Embryonic facial prominence (tissue), 1 donor: Measurements from ENCODE around the gene DEDD.
A peak's percentile ranks its signal among the peaks of the same experiment; 100 is the strongest.

Experiments
- DNase-seq: peaks from one replicate; pipeline ENCODE4 v3.0.0-alpha.2; 2016; ENCODE audit errors: extremely low spot score

DEDD gene, protein sequence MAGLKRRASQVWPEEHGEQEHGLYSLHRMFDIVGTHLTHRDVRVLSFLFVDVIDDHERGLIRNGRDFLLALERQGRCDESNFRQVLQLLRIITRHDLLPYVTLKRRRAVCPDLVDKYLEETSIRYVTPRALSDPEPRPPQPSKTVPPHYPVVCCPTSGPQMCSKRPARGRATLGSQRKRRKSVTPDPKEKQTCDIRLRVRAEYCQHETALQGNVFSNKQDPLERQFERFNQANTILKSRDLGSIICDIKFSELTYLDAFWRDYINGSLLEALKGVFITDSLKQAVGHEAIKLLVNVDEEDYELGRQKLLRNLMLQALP

DNA sequence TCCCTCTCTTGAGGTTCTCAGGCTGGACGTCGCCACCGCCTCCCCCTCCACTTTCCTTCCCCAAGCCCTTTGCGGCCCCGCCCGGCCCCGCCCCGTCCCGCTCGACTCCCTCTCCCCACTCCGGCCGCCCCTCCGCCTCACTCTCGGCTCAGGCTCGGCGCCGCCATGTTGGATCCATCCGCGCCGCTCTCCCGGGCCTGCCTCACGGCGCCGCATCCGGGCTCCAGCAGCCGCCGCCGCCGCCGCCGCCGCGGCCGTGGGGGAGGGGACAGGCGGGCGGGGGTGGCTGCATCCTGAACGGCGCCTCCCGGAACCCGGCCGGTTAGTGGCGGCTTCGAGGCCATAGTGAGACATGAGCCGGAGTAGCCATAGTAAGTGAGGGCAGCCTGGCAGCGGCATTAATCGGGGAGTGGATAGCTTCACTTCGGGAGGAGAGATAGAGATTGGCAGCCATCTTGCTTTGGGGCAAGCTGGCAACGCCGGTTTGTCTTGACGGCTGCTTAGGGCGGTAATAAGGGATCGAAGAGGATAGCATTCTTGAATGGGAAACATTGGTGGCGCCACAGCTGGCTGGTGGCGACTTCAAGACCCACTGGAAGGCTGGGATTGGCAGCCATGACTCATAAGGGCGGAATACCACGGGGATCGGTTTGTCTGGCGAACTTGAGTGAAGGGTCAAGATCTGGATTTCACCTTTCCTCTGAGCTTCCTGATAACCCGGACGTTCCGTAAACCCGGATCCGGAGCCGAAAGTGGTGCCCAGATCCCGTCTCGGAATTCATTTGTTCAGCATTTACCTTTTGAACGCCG, at the start of gene DEDD:
Gene DEDD, minus strand, starts transcription at position 258 of the 810 bp plus-strand sequence. CDS start 8,205 bp downstream, outside the sequence.
- DNase-seq, result peak; percentile 94

DNA sequence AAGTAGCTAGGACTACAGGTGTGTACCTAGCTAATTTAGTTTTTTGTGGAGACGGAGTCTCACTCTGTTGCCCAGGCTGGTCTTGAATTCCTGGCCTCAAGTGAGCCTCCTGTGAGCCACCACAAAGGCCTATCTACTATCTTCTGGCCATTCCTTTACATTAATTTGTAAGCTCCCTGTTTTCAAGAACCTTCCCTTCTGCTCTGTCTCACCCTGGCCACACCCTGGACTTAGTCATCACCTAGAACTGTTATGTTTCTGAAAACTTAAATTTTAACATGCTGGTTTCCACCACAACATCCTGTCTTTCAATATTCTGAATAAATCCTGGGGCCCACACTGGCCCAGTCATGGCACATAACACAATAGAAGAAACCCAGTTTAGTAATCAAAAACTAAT, 49.7 kb upstream of the DEDD start:
- DNase-seq, result no peak

DNA sequence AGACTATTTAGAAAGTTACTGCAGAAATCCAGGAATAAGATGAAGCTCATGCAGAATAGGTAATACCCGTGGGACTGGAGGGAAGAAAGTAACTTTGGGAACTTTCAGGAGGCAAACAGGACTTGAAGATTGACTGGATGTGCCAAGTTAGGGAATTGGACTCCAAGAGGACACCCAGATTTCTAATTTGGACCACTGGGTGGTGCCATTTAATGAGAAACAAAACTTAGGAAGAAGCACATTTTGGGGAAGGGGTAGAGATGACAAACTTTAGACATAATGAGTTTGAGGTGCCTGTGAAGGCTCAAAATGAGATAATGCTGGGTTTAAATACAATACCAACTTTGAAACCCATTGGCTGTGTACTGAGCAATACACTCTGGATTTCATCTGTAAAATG, 48.2 kb upstream of the DEDD start:
- DNase-seq, result no peak

DNA sequence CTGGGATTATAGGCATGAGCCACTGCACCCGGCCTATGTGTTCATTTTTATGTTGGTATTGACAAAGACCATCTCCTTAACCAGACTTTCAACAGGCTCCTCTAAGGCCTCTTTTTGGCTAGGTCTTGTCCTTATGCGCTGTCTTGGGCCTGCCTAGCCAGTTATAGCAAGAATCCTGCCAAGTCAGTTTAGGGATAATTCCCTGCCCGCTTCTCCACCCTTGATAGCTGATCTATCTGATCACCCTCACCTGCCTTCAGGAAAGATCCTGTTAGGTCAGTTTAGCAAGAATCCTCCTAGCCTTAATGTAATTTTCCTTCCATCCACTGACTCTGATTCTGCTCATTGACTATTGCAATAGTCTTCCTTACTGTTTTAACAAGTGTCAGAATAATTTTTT, 47.2 kb upstream of the DEDD start:
- DNase-seq, result no peak

DNA sequence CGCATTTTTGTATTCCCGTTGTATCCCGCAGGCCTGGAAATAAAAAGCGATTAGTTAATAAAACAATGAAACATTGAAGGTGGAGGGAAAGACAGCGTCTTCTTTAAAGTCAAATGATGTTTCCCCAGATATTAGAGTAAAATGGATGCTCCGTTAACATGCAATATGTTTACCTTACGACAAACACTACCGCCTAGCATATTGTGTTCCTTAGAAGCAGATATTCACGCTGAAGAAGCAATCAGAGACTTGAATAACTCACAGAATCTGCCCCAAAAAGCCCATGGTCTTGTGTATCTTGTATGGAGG, 45.4 kb upstream of the DEDD start:
- DNase-seq, result no peak

DNA sequence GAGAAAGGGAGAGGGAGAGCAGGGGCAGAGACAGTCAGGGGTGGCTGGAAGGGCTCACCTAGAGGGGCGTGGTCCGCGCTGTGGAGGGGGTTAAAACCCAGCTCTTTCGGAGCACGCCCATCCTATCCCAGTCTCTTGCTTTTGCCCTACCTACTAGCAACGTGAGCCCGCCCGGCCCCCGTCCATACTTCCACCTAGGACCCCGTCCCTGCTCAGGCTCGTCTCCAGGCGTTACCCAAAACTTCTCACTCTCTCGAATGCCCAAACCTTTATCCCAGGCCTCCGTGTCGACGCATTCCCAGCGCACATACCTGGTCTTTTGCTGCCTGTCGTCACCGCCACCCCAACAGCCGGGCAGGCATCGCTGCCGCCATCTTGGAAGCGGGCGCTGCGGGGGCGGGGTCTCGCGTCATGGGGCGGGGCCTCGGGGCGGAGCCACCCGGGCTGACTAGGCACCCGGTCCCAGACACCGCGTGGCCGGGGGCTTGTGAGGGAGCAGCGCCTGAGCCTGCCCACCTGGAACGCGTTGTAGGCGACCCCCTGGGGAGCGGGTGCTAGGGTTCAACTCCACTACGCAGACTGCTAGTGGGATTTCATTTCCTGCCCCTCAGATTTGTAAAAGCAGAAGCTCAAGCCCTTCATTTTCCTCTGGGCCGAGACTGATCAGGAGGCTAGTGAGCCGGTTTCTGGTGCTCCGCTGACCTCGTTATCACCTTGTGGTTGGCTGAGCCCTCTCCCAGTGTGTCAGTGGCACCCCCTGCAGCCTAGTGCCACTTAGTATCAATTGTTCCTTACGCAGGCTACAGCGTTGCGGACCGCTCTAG, 44.9 kb upstream of the DEDD start, which contains the start of gene B4GALT3:
Gene B4GALT3, minus strand, starts transcription at position 396 of the 824 bp plus-strand sequence. CDS start 1,447 bp downstream, outside the sequence.
- DNase-seq, result peak; percentile 67

DNA sequence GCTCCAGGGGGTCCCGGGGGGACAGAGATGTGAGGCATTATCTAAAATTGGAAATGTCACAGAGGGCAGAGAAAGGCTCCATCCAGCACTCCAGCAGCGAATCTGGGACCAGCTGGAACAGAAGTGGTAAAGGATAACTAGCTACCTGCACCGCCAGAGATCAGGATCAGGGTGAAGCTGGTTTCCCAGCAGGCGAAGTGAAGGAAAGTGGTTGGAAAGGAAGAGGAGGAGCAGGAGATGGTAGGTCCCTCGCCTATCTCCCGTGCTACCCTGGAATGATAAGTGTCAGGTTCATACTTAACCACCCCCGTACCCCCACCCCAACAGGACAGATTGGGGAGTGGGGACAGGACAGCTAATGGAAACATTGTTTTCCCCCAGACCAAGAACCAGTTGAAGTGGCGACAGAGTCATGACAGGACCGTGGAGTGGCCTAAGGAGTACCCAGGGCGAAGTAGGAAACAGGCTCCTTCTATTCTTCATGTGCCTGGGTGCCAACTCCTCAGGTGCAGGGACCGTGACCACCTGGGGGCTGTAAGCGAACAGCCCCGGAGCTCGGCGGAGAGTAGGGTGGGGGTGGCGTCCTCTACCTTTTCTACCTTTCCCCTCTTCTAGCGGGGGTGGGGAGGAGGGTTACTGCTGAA, 44.1 kb upstream of the DEDD start:
- no peak for DNase-seq

DNA sequence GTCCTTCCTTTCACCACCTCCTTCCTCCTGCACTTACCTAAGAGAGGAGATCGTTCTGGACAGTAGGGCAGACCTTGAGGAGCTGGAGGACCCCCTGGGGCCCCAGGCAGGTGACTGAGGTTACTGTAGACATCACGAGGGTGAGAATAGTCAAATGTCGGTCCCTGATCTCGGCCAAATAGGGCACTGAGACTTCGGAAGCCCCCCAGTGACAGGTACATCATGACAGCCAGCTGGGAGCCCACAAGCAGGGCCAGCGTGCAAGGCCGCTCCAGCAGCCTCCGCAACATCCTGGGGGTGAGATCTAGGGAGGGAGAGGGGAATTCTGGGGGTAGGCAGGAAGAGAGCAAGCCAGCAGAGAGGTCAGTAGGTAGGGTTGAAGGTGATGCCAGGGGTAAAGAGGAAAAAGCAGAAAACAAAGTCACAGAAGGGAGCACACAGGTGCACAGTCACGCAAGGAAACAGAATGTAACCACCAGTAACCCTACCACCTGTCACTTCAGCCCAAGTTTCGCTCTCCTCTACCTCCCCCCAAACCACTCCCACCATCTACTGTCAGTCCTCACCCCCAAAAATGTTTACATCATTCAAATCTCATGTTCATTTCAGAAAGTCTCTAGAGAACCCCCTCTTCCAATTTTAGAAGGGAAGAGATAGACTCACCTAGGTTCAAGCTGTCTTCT, 43.4 kb upstream of the DEDD start:
- DNase-seq, result no peak

DNA sequence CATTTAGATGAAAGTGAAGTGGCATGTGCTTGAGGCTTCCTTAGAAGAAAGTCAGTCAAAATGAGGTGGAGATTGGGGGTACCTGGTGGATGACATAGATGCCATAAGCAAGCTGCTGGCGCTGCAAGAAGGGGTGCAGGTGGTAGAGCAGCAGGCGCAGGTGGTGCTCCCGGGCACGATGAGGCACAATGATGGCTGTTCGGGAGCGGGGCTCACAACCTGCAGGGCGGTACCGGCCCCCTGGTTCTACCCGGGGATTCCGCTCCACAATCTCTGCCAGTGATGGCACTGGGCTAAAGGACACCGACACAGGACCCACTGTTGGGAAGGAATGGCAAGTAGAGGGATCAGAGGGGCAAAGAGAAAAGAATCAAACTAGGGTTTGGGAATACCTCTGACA, 42.4 kb upstream of the DEDD start:
- DNase-seq, result no peak

DNA sequence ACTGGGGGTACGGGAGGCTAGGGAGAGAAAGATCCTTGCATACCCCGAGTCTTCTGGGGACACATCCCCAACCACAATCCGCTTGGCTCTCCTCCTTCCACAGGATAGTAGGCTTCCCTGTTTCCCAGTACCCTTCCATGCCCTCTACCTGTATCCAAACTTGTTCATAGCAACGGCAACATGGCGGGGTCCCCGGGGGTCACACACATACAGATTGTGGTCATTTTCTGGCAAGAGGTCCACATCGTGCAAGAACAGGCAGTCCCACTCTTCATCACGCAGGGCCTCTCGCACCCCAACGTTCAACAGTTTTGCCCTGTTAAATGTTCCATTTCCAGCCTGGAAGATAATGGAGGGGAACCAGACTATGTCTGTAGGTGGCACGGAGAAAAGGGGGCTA, 41.2 kb upstream of the DEDD start:
- DNase-seq, result no peak

DNA sequence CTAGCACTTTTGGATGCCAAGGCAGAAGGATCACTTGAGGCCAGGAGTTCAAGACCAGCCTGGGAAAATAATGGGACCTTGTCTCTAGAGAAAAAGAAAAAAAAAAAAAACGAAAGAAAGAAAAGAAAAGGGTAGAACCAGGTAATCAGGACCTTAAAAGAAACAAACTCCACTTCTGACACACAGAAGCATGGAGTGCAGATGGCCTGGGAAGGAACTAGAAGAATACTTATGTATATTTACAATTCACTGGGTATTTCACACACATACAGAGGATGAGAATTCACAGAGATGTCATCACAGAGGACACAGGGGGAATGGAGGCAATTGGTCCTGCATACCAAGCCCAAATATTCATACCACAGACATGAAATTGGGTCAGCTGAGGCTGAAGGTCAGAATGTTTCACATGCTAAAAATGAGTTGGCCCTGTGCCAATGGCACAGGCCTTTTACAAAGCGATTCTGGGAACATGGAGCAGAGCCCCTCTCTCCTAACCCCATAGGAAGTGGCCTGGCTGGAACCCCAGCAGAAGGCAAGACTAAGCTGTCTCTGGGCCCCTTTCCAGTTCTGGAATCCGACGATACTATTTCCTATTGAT, 40.4 kb upstream of the DEDD start:
- DNase-seq, result no peak

DNA sequence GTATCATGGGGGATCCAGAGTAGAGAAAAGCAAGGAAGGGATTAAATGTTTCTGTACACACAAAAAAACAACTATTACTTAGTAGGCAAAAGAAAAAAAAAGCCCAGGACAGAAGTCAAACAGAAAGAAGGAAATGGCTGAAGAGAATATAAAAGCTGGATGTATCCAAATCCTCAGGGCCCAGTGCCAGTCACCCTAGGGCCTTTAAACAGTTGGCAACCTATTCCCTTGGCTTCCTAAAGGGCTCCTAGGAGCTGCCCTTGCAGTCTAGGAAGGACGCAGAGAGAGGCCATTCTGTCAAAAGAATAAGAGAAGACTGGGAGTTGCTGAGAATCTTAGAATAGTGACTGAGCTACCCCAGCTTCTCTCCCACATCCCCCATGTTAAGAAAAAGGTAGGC, 39.9 kb upstream of the DEDD start:
- DNase-seq, result no peak

DNA sequence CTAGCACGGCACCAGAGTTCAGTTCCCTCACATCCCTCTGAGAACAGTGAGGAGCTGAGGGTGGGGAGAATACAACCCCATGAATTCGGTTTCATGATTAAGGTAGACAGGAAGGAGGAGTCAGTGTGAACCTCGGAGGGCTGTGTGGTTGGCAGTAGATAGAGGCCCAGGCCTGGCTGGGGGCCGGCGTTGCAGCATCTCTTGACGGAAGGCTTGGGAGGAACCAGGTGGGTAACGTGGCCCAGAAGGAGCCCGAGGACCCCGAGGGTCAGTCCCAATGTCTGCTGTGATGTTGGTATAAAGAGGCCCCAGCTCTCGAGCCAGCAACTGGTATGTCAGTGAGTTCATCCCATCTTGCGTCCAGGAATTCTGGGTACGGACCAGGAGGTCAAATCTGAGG, 39.2 kb upstream of the DEDD start:
- DNase-seq, result no peak

DNA sequence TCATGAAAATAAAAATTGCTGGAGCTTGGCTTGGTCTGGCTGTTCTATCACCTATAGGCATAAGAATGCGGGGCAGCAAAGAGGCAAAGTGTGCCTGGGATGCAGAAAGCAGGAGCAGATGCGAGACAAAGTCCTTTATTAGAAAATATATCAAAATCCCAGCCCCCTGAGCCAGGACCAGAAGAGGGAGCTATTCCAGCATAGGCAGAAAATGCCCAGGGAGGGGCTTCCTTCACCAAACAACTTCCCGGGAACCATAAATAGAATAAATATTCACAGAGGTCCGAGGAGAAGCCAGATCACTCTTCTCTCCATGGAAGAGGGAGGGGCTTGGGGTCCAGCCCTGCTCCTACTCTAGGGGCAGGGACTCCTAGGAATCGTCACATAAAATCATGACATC, 38.7 kb upstream of the DEDD start:
- no peak for DNase-seq

DNA sequence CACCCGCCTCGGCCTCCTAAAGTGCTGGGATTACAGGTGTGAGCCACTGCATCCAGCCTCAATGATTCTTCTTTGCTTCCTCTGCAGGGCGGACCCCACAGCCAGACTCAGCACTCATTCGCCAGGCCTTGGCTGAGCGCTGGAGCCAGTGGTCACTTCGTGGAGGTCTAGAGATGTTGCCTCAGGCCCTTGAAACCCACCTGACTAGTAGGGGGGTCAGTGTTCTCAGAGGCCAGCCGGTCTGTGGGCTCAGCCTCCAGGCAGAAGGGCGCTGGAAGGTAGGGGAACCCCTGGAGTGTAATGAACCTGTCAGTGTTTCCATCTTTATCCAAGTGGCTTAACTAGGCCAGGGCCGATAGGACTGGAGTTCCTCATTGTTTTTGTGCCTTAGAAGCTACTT, 36.4 kb upstream of the DEDD start:
- no peak for DNase-seq

DNA sequence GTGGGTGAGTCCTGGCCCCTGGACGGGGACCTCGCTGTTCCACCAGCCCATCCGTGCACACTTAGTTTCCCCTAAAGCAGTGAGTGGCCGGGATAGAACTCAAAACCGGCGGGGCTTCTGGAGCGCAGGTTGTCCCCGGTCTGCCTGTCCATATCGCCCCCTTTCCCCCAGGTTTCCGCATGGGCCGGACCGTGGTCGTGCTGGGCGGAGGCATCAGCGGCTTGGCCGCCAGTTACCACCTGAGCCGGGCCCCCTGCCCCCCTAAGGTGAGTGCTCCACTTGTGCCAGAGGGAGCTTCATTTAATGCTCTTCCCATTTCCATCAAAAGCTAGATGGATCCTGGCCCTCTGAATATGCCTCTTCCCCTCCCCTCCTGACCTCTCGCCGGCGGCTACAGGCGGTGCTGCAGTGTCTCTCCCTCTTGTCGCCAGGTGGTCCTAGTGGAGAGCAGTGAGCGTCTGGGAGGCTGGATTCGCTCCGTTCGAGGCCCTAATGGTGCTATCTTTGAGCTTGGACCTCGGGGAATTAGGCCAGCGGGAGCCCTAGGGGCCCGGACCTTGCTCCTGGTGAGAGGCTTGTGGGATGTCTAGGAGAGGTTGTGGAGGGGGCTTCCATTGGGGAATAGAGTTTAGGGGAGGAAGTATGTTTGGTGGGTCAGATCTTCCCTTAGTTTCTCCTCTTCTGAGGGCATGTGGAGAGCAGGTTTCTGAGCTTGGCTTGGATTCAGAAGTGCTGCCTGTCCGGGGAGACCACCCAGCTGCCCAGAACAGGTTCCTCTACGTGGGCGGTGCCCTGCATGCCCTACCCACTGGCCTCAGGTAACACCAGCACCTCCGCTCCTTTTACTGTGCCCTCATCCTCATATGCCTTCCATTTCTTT, 34.4 kb upstream of the DEDD start:
- no peak for DNase-seq

DNA sequence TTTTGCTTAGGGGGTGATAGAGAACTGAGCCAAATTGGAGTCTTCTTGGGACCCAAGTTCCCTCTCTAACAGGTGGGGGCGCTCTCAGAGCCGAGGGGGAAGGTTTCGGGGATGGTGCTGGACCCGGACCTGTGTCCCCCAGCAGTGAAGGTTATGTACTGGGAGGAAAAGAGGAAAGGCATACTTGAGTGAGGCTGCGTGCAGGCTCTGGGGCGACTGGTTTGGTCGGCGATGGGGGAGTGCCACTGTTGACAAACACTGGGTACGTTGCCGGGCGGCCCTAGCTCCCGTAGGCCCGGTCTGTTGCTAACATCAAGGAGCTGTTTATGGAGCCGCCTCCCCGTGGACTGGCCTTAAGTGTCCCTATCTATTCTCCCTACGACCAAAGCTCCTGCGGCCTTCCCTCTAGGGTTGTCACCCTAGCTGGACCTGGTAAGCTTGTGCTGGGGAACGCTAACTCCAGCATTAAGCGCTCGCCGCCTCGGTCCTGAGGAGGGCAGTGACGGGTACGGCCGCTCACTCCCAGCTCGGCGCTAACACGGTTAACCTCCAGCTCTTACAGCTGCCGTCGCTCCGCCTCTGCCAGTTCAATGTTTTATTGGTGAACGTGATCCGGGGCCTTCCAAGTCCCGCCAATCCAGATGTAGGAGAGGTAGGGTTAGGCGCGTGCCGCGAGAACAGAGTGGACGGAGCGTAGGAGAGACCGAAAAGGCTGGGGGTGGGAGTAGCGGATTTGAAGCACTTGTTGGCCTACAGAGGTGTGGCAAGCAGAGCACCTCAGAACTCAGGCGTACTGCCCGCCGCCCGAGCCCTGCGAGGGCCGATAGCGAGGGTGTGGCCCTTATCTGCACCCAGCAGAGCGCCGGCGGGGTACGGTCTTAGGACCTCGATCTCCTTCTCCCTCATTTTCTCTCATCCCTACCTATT, 33.5 kb upstream of the DEDD start, which contains the start of gene PPOX:
Gene PPOX, plus strand, starts transcription at position 685 of the 927 bp plus-strand sequence. CDS start 422 bp downstream, outside the sequence.
- peak; percentile 99 for DNase-seq

DNA sequence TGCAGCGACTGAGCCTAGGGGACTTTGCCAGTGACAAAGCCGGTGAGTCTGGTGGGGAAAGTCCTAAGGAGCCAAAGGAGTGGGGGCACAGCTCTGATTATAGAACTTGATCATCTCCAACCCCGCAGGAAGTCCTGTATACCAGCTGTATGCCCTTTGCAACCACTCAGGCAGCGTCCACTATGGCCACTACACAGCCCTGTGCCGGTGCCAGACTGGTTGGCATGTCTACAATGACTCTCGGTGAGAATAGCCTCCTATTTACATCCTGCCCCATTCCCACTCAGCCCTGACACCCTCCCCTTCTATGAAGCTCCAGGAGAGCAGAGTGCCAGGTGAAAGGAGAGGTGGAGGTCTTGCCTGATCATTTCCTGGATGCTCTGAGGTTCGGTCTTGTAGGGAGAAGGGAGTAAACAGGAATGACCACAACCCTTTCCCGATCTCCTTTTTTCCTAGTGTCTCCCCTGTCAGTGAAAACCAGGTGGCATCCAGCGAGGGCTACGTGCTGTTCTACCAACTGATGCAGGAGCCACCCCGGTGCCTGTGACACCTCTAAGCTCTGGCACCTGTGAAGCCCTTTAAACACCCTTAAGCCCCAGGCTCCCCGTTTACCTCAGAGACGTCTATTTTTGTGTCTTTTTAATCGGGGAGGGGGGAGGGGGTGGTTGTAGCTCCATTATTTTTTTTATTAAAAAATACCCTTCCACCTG, 32.6 kb upstream of the DEDD start:
- DNase-seq, result no peak
